GM21423 (cell line): Measurements from ENCODE around the gene CAMSAP3.
"Not testable (repeated sequence)": the region's sequence is repeated elsewhere in the genome, so short reads cannot be mapped to it uniquely, and the experiment has no call there.

Experiments
- ATAC-seq: cut with Tn5 transposase; IDR thresholded peaks from one replicate; pipeline ENCODE4 v1.9.1; 2021; ENCODE audit warnings: mild to moderate bottlenecking, moderate library complexity; ENCODE audit not compliant: unreplicated experiment

Gene CAMSAP3

DNA sequence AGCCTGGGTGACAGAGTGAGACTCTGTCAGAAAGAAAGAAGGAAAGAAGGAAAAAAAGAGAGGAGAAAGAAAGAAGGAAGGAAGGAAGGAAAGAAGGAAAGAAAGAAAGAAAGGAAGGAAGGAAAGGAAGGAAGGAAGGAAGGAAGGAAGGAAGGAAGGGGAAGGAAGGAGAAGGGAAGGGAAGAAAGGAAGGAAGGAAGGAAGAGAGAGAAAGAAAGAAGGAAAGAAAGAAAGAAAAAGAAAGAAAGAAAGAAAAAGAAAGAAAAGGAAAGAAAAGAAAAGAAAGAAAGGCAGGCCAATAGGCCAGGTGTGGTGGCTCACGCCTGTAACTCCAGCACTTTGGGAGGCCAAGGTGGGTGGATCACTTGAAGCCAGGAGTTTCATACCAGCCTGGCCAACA lies 18.2 kb upstream of the CAMSAP3 start:
- ATAC-seq: not testable (repeated sequence)

DNA sequence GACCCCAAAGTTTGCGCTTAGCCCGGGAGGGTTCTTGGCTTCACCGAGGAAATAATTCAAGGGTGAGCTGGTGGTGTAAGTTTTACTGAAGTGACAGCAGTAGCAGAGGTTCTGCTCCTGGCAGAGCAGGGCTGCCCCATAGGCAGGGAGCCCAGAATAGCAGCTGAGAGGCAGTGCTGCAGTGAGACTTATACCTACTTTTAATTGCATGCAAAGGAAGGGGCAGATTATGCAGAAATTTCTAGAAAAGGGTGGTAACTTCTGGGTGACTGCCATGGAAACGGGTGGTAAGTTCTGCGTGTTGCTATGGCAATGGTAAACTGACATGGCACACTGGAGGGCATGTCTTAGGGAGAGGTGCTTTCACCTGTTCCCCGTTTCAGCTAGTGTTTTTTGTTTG lies 17.5 kb upstream of the CAMSAP3 start:
- no peak for ATAC-seq

GRCh38 chr19:7579182-7579581 lies 16.5 kb upstream of the CAMSAP3 start:
- no peak for ATAC-seq

- no peak for ATAC-seq
These were observed 13.2 kb upstream of the CAMSAP3 start for GRCh38 chr19:7582446-7582845.

GRCh38 chr19:7589822-7590221 lies 5.8 kb upstream of the CAMSAP3 start:
- no peak for ATAC-seq

DNA sequence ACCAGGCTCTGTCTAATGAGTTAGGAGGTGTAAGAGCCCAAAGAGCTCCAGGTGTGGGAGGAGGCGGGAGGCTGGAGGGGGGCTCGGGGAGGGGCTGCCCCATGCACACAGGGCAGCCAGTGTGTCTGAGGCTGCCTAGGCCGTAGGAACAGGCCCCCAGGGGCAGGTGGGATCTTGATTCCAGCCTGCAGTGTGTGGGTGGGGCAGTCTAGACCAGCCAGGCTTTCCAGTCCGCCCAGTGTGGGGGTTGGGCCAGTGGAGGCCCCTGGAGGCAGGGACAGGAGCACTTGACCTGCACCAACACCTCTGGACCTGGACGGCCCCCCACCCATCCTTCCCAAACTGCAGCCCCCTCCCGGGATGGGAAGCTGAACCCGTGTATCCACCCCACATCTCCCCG lies 5.4 kb upstream of the CAMSAP3 start:
- ATAC-seq: no peak

GRCh38 chr19:7596211-7596937 lies 711 bp downstream of the CAMSAP3 start:
- no peak for ATAC-seq

- no peak for ATAC-seq
These were observed 2.0 kb downstream of the CAMSAP3 start for GRCh38 chr19:7597689-7598088.

DNA sequence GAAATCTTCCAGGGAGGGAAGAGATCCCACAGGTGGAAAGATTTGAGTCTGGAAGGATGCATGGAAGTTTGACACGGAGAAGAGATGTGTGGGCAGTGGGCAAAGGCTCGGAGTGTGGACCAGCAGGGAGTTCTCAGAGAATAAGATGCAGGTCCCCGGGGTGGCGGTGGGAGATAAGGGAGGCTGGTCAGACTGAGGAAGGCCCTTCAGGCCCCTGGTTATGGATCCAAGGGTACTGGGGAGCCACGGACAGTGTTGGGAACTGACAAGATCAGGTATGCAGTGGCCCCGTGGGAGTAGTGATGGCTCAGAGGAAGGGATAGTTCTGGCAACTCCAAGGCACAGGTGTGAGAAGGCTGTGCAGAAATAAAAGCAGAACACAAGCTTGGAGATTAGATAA lies 2.5 kb downstream of the CAMSAP3 start:
- no peak for ATAC-seq

- ATAC-seq: no peak
These were observed 5.1 kb downstream of the CAMSAP3 start for GRCh38 chr19:7600721-7601120.

- no peak for ATAC-seq
These were observed 6.7 kb downstream of the CAMSAP3 start for GRCh38 chr19:7602240-7602934.

GRCh38 chr19:7602935-7603497 lies 7.4 kb downstream of the CAMSAP3 start:
- ATAC-seq: no peak

DNA sequence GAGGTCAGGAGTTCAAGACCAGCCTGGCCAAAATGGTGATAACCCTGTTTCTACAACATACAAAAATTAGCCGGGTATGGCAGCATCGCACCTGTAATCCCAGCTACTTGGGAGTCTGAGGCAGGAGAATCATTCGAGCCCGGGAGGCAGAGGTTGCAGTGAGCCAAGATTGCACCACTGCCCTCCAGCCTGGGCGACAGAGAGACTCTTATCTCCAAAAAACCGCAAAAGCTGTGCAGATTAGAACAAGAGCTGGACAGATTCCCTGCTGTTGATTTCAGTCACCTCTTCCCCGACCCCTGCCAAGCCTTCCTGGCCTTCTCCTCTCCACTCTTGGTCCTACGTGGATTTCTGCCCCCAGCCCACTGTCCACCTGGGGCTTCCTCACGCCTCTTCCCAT lies 8.3 kb downstream of the CAMSAP3 start:
- ATAC-seq: no peak

GRCh38 chr19:7605490-7606222 lies 10.0 kb downstream of the CAMSAP3 start:
- ATAC-seq: no peak

- no peak for ATAC-seq
These were observed 10.6 kb downstream of the CAMSAP3 start for GRCh38 chr19:7606289-7606688.

- no peak for ATAC-seq
These were observed 11.7 kb downstream of the CAMSAP3 start for GRCh38 chr19:7607212-7607873.

- no peak for ATAC-seq
These were observed 12.4 kb downstream of the CAMSAP3 start for GRCh38 chr19:7607874-7608560.

DNA sequence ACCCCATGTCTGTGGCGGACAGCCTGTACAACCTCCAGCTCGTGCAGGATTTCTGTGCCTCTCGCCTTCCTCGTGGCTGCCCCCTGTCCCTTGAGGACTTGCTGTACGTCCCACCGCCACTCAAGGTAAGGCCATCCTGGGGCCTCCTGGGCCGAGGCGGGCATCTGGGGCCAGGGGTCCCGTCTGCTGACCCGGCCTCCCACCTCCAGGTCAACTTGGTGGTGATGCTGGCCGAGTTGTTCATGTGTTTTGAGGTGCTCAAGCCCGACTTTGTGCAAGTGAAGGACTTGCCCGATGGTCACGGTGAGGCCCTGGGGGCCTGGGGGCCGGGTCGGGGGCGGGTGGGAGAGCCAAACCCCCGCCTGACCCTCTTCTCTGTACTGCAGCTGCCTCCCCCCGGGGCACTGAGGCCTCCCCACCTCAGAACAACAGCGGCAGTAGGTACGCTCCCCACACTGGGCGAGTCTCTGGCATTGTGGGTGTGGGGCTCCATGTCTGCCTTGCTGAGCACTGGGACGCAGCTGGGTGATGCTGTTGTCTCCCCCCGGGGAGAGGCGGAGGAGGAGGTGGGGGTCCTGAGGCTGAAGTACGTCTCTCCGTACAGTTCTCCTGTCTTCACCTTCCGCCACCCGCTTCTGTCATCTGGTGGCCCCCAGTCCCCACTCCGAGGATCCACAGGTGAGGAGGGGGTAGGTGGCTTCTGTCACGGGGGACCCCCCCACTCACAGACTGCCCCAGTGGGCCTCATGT lies 15.0 kb downstream of the CAMSAP3 start:
- ATAC-seq: no peak

GRCh38 chr19:7611541-7612279 lies 16.0 kb downstream of the CAMSAP3 start:
- no peak for ATAC-seq
